IPS-20b (cell line): ENCODE data around the gene RARA.

Experiments
- H3K27ac ChIP-seq: one replicate; pipeline ENCODE4 v1.5.1; 2013; ENCODE audit warnings: low read length
- H3K27me3 ChIP-seq: 2 replicates; pipeline ENCODE4 v1.6.1; 2013; ENCODE audit warnings: mild to moderate bottlenecking, low read length, inconsistent platforms; ENCODE audit not compliant: insufficient read depth
- H3K36me3 ChIP-seq: 2 replicates; pipeline ENCODE4 v1.6.1; 2013; ENCODE audit warnings: low read depth, mild to moderate bottlenecking, inconsistent platforms, low read length, moderate library complexity; ENCODE audit not compliant: insufficient read depth
- H3K4me1 ChIP-seq: 2 replicates; pipeline ENCODE4 v1.6.1; 2013; ENCODE audit warnings: mild to moderate bottlenecking, control low read depth, inconsistent platforms, low read length, moderate library complexity; ENCODE audit not compliant: insufficient read depth
- H3K4me3 ChIP-seq: 2 replicates; pipeline ENCODE4 v1.5.1; 2013; ENCODE audit warnings: mild to moderate bottlenecking, low read length, inconsistent platforms
- H3K9ac ChIP-seq: 2 replicates; pipeline ENCODE4 v1.6.1; 2013; ENCODE audit warnings: low read depth, mild to moderate bottlenecking, inconsistent platforms, low read length, moderate library complexity
- H3K9me3 ChIP-seq: 2 replicates; pipeline ENCODE4 v1.6.1; 2013; ENCODE audit warnings: mild to moderate bottlenecking, low read depth, low read length, inconsistent platforms; ENCODE audit not compliant: insufficient read depth

The RARA gene

GRCh38 chr17:40326014-40326831 is 17.2 kb downstream of the RARA start:
- Histone ChIP-seq H3K27me3 (no peaks in the 10 kb centered on the region), H3K4me3 (no peak overlapping the region), H3K9ac (no peak overlapping the region), H3K36me3 (no peaks in the 10 kb centered on the region), H3K4me1 (0 out of 2 replicates have a peak, but pooled peaks cover 4% of the 10 kb centered on the region), H3K27ac (no peak overlapping the region), H3K9me3 (no peaks in the 10 kb centered on the region)

GRCh38 chr17:40326832-40327199 is 17.8 kb downstream of the RARA start:
- Histone ChIP-seq H3K36me3 (no peaks in the 10 kb centered on the region), H3K27ac (no peak overlapping the region), H3K27me3 (no peaks in the 10 kb centered on the region), H3K9ac (no peak overlapping the region), H3K4me1 (0 out of 2 replicates have a peak, but pooled peaks cover 4% of the 10 kb centered on the region), H3K4me3 (no peak overlapping the region), H3K9me3 (no peaks in the 10 kb centered on the region)

- Histone ChIP-seq H3K27me3 (no peaks in the 10 kb centered on the region), H3K27ac (no peak overlapping the region), H3K9me3 (no peaks in the 10 kb centered on the region), H3K9ac (no peak overlapping the region), H3K36me3 (no peaks in the 10 kb centered on the region), H3K4me3 (no peak overlapping the region), H3K4me1 (0 out of 2 replicates have a peak, but pooled peaks cover 3% of the 10 kb centered on the region)
Measured at GRCh38 chr17:40327244-40327729, 18.3 kb downstream of the RARA start.

DNA sequence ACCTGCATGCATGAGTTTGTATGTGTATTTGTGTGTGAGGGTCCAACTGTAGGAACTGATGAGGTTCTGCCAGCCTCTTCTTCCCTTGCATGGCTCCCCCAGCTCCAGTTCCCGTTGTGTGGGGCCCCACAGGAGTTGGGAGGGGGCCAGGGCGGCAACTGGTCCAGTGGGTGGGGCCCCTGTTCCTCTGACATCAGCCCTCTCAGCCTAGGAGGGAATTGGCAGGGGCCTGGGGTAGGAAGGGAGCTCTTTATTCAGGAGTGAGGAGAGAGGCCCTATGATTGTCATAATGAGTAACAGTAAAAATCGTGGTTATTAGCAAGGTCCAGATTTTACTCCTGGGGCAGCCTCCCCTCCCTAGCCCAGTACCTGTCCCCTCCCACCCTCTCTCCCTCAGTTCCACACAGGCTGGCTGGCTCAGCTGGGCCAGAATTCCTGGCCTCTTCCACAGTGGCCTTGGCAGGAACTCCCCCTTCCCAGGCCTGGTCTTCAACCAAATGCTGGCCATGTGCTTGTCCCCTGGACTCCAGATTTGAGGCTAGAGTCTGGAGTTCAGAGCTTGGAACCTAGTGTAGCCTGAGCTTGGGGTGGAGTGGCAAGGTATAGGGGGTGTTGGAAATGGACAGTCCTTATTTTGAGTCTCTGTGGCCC is 18.9 kb downstream of the RARA start:
- Histone ChIP-seq H3K27ac (no peak overlapping the region), H3K9ac (no peak overlapping the region), H3K36me3 (no peaks in the 10 kb centered on the region), H3K4me1 (no peaks in the 10 kb centered on the region), H3K9me3 (no peaks in the 10 kb centered on the region), H3K4me3 (no peak overlapping the region), H3K27me3 (no peaks in the 10 kb centered on the region)

DNA sequence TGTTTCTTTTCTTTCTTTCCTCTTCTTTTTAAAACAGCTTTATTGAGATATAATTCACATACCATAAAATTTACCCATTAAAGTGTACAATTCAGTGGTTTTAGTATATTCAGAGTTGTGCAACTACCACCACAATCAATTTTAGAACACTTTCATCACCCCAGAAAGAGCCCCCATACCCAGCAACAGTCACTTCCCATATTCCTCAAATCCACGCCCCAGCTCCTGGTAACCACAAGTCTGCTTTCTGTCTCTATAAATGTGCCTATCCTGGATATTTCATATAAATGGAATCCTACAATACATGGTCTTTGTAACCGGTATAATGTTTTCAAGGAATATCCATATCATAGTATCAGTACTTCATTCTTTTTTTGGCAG is 19.4 kb downstream of the RARA start:
- Histone ChIP-seq H3K9me3 (no peaks in the 10 kb centered on the region), H3K9ac (no peak overlapping the region), H3K4me1 (no peaks in the 10 kb centered on the region), H3K27me3 (no peaks in the 10 kb centered on the region), H3K4me3 (no peak overlapping the region), H3K36me3 (no peaks in the 10 kb centered on the region), H3K27ac (no peak overlapping the region)

DNA sequence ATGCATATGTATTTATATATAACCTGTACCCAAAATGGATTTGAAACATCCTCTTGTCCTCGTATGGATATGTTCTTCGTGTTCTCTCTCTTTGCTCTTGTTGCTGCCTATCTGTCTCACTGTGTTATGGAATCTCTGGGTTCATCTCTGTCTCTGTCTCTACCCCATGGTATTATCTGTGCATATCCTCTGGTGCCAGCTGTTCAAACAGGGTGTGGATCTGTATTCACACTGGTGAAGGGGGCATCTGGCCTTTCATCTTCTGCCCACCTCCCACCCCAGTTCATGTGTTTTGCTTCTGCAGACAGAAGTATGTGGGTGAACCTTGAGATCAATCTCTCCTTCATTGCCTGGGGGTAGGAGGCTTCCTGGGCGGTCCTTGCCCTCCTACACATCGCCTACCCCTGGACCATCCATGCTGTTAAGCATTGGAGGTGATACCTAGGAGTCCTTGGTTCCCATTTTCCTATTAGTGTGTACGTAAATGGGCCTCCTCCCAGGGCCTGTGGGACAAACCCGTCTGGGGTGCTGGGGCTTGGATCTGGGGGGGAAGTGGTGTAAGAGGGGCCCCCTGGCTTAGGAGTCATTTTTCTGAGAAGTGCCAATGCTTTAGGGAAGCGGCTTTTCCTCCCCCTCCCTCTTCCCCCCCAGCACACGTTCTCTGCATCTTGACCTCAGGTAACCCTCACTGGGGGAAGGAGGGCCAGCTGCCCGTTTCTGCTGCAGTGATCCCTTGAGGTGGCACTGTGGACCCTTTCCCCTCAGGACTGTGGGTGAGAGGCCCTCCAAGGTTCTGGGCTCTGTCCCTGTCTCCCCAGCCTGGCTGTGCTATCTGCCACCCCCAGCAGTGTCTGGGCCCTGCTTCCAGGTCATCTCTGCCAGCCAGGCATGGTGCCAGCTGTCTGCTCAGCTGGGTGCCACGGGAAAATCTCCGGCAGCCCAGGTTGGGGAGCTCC is 21.1 kb downstream of the RARA start:
- H3K4me1 ChIP-seq: no peaks in the 10 kb centered on the region
- no peak overlapping the region for H3K4me3 ChIP-seq

GRCh38 chr17:40330850-40331470 is 22.0 kb downstream of the RARA start:
- H3K27ac ChIP-seq: no peak overlapping the region
- no peak overlapping the region for H3K4me3 ChIP-seq
- no peaks in the 10 kb centered on the region for H3K9me3 ChIP-seq
- H3K27me3 ChIP-seq: peaks cover 22% of the 10 kb centered on the region
- no peaks in the 10 kb centered on the region for H3K4me1 ChIP-seq
- H3K36me3 ChIP-seq: no peaks in the 10 kb centered on the region
- no peak overlapping the region for H3K9ac ChIP-seq

More for the DNA sequence above, 21.1 kb downstream of the RARA start:
- H3K36me3 ChIP-seq: no peaks in the 10 kb centered on the region
- no peak overlapping the region for H3K9ac ChIP-seq
- H3K27me3 ChIP-seq: peaks cover 16% of the 10 kb centered on the region
- H3K9me3 ChIP-seq: no peaks in the 10 kb centered on the region
- H3K27ac ChIP-seq: no peak overlapping the region

- no peaks in the 10 kb centered on the region for H3K9me3 ChIP-seq
- H3K4me3 ChIP-seq: no peak overlapping the region
- no peak overlapping the region for H3K9ac ChIP-seq
- H3K27me3 ChIP-seq: peaks cover 25% of the 10 kb centered on the region
- no peak overlapping the region for H3K27ac ChIP-seq
- no peaks in the 10 kb centered on the region for H3K4me1 ChIP-seq
- H3K36me3 ChIP-seq: no peaks in the 10 kb centered on the region
Measured at GRCh38 chr17:40331743-40332641, 23.0 kb downstream of the RARA start.

DNA sequence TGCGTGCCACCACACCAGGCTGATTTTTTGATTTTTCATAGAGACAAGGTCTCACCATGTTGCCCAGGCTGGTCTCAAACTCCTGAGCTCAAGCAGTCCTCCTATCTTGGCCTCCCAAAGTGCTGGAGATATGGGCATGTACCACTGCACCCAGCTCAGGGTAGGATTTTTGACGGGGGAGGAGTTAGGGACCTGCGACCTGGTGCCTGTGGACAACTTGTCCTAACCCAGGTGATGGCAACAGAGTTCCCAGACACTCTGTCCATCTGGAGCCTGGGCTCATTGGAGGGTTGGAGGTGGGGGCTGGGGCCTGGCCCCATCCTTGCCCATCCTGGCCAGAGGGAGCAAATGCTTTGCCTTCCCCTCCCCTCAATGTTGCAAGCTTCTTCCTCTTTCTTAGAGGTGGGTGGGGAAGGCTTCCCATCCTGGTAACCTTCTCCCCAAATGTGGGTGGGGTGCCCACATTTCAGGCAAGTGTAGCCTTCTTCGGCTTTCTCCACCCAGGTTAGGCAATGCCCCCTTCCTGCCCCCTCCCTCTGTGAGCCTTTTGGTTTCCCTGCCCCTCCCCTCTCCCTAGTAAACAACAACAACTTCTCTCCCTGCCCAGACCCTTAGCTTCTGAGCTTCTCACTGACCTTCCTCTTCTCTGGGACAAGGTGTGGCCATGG is 24.9 kb downstream of the RARA start:
- no peak overlapping the region for H3K4me3 ChIP-seq
- no peaks in the 10 kb centered on the region for H3K36me3 ChIP-seq
- no peaks in the 10 kb centered on the region for H3K4me1 ChIP-seq
- no peaks in the 10 kb centered on the region for H3K9me3 ChIP-seq
- no peak overlapping the region for H3K27ac ChIP-seq
- H3K9ac ChIP-seq: no peak overlapping the region
- H3K27me3 ChIP-seq: peaks cover 44% of the 10 kb centered on the region

- no peak overlapping the region for H3K4me3 ChIP-seq
- H3K4me1 ChIP-seq: no peaks in the 10 kb centered on the region
- peaks cover 61% of the 10 kb centered on the region for H3K27me3 ChIP-seq
- no peak overlapping the region for H3K27ac ChIP-seq
- no peaks in the 10 kb centered on the region for H3K36me3 ChIP-seq
- H3K9ac ChIP-seq: no peak overlapping the region
- H3K9me3 ChIP-seq: no peaks in the 10 kb centered on the region
Measured at GRCh38 chr17:40335620-40336019, 26.6 kb downstream of the RARA start.
